Measurements from ENCODE around the gene REXO4. TPM values are rescaled to one million over a fixed set of nuclear protein-coding genes. Genes with fewer than 3 reads are reported as not detected.

Gene REXO4
- polyA plus RNA-seq, 1 donor from 2014 or later: 16.1 TPM

GRCh38 chr9:133375116-133375723 lies 42.6 kb downstream of the REXO4 start:
- no peak overlapping the region for H2AFZ ChIP-seq (ENCODE audit: low read depth, low read length)
- H3K36me3 ChIP-seq (ENCODE audit: insufficient read depth, low read length): no peaks in the 10 kb centered on the region
- H3K79me2 ChIP-seq (replicated peaks; ENCODE audit: insufficient read depth, low read length): peaks cover 41% of the 10 kb centered on the region
- H3K9me2 ChIP-seq (ENCODE audit: insufficient read depth, low read length): no peaks in the 10 kb centered on the region
- H3F3A ChIP-seq (ENCODE audit: insufficient read depth, low read length, poor library complexity, severe bottlenecking): no peaks in the 10 kb centered on the region
- H3K9me3 ChIP-seq (ENCODE audit: low read length): no peaks in the 10 kb centered on the region
- H3K27me3 ChIP-seq (ENCODE audit: insufficient read depth, low read depth, low read length): no peaks in the 10 kb centered on the region
- peak overlapping the region; percentile 99 for H3K4me2 ChIP-seq (ENCODE audit: low read length)
- H3K27ac ChIP-seq (ENCODE audit: low read length): peak overlapping the region; percentile 49
- no peaks in the 10 kb centered on the region for H4K20me1 ChIP-seq (ENCODE audit: insufficient read depth)
- TF ChIP-seq CTCF (IDR thresholded peaks at IDR 0.05; ENCODE audit: poor library complexity, severe bottlenecking) (peak; percentile 29), TAF1 (IDR thresholded peaks at IDR 0.05; ENCODE audit: low read depth) (no peak)
- H3K4me3 ChIP-seq (ENCODE audit: low read length): peak overlapping the region; percentile 91
- H3K9ac ChIP-seq (ENCODE audit: low read length): peak overlapping the region; percentile 84

- Histone ChIP-seq H3K9me3 (ENCODE audit: low read length) (no peaks in the 10 kb centered on the region), H3F3A (ENCODE audit: insufficient read depth, low read length, poor library complexity, severe bottlenecking) (no peaks in the 10 kb centered on the region), H3K79me2 (replicated peaks; ENCODE audit: insufficient read depth, low read length) (peaks cover 46% of the 10 kb centered on the region), H3K36me3 (ENCODE audit: insufficient read depth, low read length) (no peaks in the 10 kb centered on the region), H3K9ac (ENCODE audit: low read length) (peak overlapping the region; percentile 84), H4K20me1 (ENCODE audit: insufficient read depth) (no peaks in the 10 kb centered on the region), H3K27ac (ENCODE audit: low read length) (no peak overlapping the region), H3K4me2 (ENCODE audit: low read length) (peak overlapping the region; percentile 99), H3K9me2 (ENCODE audit: insufficient read depth, low read length) (no peaks in the 10 kb centered on the region), H3K27me3 (ENCODE audit: insufficient read depth, low read depth, low read length) (no peaks in the 10 kb centered on the region), H2AFZ (ENCODE audit: low read depth, low read length) (no peak overlapping the region), H3K4me3 (ENCODE audit: low read length) (peak overlapping the region; percentile 91)
- TF ChIP-seq EZH2 (IDR thresholded peaks at IDR 0.05; ENCODE audit: borderline replicate concordance, insufficient read depth, low read length, poor library complexity, severe bottlenecking) (no peak), MXI1 (conservative IDR thresholded peaks at IDR 0.05; ENCODE audit: poor library complexity, severe bottlenecking) (no peak), SMC3 (conservative IDR thresholded peaks at IDR 0.05; ENCODE audit: poor library complexity) (no peak), RAD21 (conservative IDR thresholded peaks at IDR 0.05) (no peak), EP300 (conservative IDR thresholded peaks at IDR 0.05; ENCODE audit: poor library complexity, severe bottlenecking) (no peak), POLR2AphosphoS5 (IDR thresholded peaks at IDR 0.05) (no peak), TAF1 (IDR thresholded peaks at IDR 0.05; ENCODE audit: low read depth) (no peak), REST (IDR thresholded peaks at IDR 0.05; ENCODE audit: borderline replicate concordance) (no peak), CTCF (IDR thresholded peaks at IDR 0.05; ENCODE audit: poor library complexity, severe bottlenecking) (no peak)
These were observed 43.1 kb downstream of the REXO4 start for GRCh38 chr9:133374612-133375115.

Data from neural cell (in vitro differentiated cells).